Epithelial cell of esophagus (primary cell): ENCODE measurements around the gene MICALL2.

Source experiments
- DNase-seq: peaks from one replicate; pipeline ENCODE4 v3.0.0; 2010; ENCODE audit warnings: low read depth
- H3K4me3 ChIP-seq: 2 replicates; pipeline ENCODE4 v1.5.1; 2011; ENCODE audit warnings: mild to moderate bottlenecking, low read length, control low read depth
- TF ChIP-seq, protein P1 (sequence below): IDR thresholded peaks from 2 replicates; pipeline ENCODE4 v1.5.1; 2011; ENCODE audit warnings: low read depth, mild to moderate bottlenecking, low read length, control low read depth, inconsistent platforms; ENCODE audit not compliant: insufficient read depth; ENCODE audit errors: missing control alignments

Gene MICALL2

GRCh38 chr7:1411414-1411813, 47.9 kb downstream of the MICALL2 start:
- no peak overlapping the region for H3K4me3 ChIP-seq
- no peak for DNase-seq
- TF ChIP-seq, protein P1, sequence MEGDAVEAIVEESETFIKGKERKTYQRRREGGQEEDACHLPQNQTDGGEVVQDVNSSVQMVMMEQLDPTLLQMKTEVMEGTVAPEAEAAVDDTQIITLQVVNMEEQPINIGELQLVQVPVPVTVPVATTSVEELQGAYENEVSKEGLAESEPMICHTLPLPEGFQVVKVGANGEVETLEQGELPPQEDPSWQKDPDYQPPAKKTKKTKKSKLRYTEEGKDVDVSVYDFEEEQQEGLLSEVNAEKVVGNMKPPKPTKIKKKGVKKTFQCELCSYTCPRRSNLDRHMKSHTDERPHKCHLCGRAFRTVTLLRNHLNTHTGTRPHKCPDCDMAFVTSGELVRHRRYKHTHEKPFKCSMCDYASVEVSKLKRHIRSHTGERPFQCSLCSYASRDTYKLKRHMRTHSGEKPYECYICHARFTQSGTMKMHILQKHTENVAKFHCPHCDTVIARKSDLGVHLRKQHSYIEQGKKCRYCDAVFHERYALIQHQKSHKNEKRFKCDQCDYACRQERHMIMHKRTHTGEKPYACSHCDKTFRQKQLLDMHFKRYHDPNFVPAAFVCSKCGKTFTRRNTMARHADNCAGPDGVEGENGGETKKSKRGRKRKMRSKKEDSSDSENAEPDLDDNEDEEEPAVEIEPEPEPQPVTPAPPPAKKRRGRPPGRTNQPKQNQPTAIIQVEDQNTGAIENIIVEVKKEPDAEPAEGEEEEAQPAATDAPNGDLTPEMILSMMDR = no peak

GRCh38 chr7:1410992-1411391, 48.3 kb downstream of the MICALL2 start:
- H3K4me3 ChIP-seq = no peak overlapping the region
- DNase-seq = no peak
- TF ChIP-seq, protein P1 = no peak

GRCh38 chr7:1409555-1409954, 49.7 kb downstream of the MICALL2 start:
- no peak overlapping the region for H3K4me3 ChIP-seq
- TF ChIP-seq, protein P1 = no peak
- DNase-seq = no peak

DNA sequence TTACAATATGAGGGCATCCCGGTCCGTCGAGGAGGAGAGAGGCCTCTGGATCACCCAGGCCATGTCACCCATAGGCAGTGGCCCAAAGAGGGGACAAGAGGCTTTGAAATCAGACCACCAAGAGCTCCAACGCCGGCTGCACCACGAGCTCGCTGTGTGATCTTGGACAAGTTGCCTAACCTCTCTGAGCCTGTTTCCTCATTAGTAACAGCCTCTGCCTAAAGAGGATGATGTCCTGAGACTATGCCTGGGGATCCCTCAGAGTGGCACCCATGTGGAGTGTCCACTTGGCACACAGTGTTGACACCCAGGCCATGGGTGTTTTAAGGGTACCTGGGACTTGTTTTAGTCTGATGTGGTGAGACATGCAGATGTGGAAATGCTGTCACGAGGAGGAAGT, 50.8 kb downstream of the MICALL2 start:
- no peak for DNase-seq
- TF ChIP-seq, protein P1 = no peak
- H3K4me3 ChIP-seq = no peak overlapping the region

- TF ChIP-seq, protein P1 = no peak
- no peak for DNase-seq
- no peak overlapping the region for H3K4me3 ChIP-seq
Measured at GRCh38 chr7:1407892-1408291, 51.4 kb downstream of the MICALL2 start.

GRCh38 chr7:1404898-1405548, 54.2 kb downstream of the MICALL2 start:
- TF ChIP-seq, protein P1 = no peak
- H3K4me3 ChIP-seq = no peak overlapping the region
- DNase-seq = no peak

DNA sequence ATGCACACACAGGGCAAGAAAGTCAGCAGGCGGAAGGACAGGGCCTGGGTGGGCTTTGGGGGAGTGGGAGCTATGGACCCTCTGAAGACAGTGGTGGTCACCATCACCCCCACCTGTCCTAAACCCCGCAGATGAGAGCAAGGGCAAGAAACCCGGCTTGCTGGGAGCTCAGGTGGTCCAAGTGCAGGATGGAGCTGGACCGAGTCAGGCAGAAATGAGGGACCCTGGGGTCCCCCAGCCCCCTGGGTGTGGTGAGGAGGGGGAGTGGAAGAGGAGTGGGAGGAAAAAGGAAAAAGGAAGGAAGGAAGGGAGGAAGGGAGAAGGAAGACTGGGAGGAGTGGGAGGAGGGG, 54.8 kb downstream of the MICALL2 start:
- no peak overlapping the region for H3K4me3 ChIP-seq
- TF ChIP-seq, protein P1 = no peak
- DNase-seq = no peak
